ENCODE results near the gene PRSS2. TPM values are rescaled to one million over a fixed set of nuclear protein-coding genes. Genes with fewer than 3 reads are reported as not detected.
"Not testable (repeated sequence)": the region's sequence is repeated elsewhere in the genome, so short reads cannot be mapped to it uniquely, and the experiment has no call there.

The PRSS2 gene
- total and polyA plus RNA-seq, 4 donors, result 0.21 TPM; not detected in 3

DNA sequence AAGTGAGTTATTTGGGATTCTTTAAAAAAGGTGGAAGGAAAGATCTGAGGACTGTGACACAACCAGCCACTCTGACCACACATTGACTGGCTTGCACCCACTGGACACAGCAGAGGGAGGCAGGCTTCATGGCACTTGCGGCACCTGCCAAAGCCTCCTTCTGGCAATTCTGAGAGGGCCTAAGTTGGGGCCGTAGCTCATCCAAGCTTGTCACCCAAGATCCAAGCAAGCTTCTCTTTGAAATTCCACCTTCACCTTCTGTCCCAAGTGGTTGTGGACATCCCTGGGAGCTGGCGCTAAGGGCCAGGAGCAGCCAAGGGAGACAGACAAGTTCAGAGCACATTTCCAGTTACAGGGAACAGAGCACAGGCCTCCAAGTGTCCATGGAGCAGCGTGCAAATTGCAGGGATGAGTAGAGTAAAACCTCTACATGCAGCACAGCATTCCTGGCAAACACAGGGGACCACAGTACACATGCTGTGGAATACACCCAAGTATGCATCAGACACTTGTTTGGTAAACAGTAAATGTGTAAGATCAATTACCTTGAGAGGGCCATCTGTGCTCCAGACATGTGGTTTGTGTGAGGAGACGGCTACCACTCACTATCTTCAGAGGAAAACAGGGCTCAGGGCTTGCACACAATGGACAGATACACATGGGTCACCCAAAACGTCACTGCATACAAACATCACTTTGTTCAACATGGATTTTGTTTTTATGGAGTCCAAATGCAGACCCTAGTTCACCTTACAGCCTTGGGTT, 4.8 kb downstream of the PRSS2 start:
- H3K27me3 ChIP-seq (ENCODE audit: control insufficient read depth in 4 of 4, insufficient read depth in 4 of 4, low read length in 3 of 4); DNase-seq (ENCODE audit: low spot score); H3K4me1 ChIP-seq (ENCODE audit: control insufficient read depth in 4 of 4, insufficient read depth in 4 of 4, low read length in 3 of 4); H3K9ac ChIP-seq (ENCODE audit: low read depth in 1 of 2, low read length in 2 of 2); H3K4me3 ChIP-seq (ENCODE audit: low read depth in 1 of 3, low read length in 3 of 3); H3K9me3 ChIP-seq (ENCODE audit: control insufficient read depth in 4 of 4, low read length in 3 of 4); H3K36me3 ChIP-seq (ENCODE audit: control insufficient read depth in 4 of 4, insufficient read depth in 3 of 4, low read depth in 1 of 4, low read length in 3 of 4); H3K27ac ChIP-seq (ENCODE audit: low read depth in 1 of 2, low read length in 2 of 2): not testable (repeated sequence)
- WGBS, result 85% methylated on average over 6 of the region's 6 CpGs

DNA sequence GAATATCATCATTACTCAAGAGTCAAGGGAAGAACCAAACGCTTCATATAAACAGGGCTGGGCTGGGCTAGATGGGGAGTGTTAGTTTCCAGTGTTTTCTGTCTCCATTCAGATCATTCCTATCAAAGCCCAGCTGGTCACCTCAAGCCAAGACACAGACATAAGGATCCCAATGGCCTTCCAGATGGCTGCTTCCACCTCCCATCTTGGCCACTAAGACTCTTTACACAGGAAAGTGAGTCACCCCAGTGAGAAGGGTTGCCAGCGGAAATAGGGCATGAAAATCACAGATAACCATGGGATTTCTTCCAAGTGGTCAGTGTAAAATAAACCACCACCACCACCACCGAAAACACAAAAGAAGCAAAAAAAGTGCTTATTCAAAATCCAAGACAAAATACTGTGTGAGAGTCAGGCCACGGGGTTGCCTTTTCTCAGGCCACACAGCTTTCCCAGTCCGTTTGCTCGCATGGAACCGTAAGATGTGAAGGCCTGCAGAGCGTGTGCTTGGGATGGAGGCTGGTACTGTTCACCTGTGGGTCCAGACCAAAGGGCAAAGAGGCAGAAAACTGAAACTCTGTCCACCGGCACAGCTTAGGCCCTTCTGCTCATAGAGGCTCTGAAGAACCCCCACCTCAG, 5.6 kb downstream of the PRSS2 start:
- Histone ChIP-seq H3K27me3 (ENCODE audit: control insufficient read depth in 4 of 4, insufficient read depth in 4 of 4, low read length in 3 of 4) (no peaks in the 10 kb centered on the region), H3K27ac (ENCODE audit: low read depth in 1 of 2, low read length in 2 of 2) (no peak overlapping the region), H3K36me3 (ENCODE audit: control insufficient read depth in 4 of 4, insufficient read depth in 3 of 4, low read depth in 1 of 4, low read length in 3 of 4) (no peaks in the 10 kb centered on the region), H3K4me1 (ENCODE audit: control insufficient read depth in 4 of 4, insufficient read depth in 4 of 4, low read length in 3 of 4) (no peaks in the 10 kb centered on the region), H3K9me3 (ENCODE audit: control insufficient read depth in 4 of 4, low read length in 3 of 4) (no peaks in the 10 kb centered on the region), H3K4me3 (ENCODE audit: low read depth in 1 of 3, low read length in 3 of 3) (no peak overlapping the region), H3K9ac (ENCODE audit: low read depth in 1 of 2, low read length in 2 of 2) (no peak overlapping the region)
- 84% methylated on average over 9 of the region's 9 CpGs for WGBS
- no peak for DNase-seq (ENCODE audit: low spot score)
- TF ChIP-seq TAF1 (conservative IDR thresholded peaks at IDR 0.05) (no peak), RXRA (IDR thresholded peaks at IDR 0.05) (no peak), FOXA1 (IDR thresholded peaks at IDR 0.05) (no peak), HNF4A (conservative IDR thresholded peaks at IDR 0.05) (no peak), YY1 (IDR thresholded peaks at IDR 0.05) (no peak), EGR1 (IDR thresholded peaks at IDR 0.05; ENCODE audit: low read depth in 2 of 2) (no peak), NR2F2 (IDR thresholded peaks at IDR 0.05) (no peak), SP1 (IDR thresholded peaks at IDR 0.05) (no peak), RAD21 (IDR thresholded peaks at IDR 0.05) (no peak), FOXA2 (IDR thresholded peaks at IDR 0.05) (no peak), GABPA (IDR thresholded peaks at IDR 0.05 in 1 of 2, conservative IDR thresholded peaks at IDR 0.05 in 1 of 2) (no peak), HNF4G (IDR thresholded peaks at IDR 0.05) (no peak), JUND (IDR thresholded peaks at IDR 0.05) (no peak)
- TF ChIP-seq, protein P1, sequence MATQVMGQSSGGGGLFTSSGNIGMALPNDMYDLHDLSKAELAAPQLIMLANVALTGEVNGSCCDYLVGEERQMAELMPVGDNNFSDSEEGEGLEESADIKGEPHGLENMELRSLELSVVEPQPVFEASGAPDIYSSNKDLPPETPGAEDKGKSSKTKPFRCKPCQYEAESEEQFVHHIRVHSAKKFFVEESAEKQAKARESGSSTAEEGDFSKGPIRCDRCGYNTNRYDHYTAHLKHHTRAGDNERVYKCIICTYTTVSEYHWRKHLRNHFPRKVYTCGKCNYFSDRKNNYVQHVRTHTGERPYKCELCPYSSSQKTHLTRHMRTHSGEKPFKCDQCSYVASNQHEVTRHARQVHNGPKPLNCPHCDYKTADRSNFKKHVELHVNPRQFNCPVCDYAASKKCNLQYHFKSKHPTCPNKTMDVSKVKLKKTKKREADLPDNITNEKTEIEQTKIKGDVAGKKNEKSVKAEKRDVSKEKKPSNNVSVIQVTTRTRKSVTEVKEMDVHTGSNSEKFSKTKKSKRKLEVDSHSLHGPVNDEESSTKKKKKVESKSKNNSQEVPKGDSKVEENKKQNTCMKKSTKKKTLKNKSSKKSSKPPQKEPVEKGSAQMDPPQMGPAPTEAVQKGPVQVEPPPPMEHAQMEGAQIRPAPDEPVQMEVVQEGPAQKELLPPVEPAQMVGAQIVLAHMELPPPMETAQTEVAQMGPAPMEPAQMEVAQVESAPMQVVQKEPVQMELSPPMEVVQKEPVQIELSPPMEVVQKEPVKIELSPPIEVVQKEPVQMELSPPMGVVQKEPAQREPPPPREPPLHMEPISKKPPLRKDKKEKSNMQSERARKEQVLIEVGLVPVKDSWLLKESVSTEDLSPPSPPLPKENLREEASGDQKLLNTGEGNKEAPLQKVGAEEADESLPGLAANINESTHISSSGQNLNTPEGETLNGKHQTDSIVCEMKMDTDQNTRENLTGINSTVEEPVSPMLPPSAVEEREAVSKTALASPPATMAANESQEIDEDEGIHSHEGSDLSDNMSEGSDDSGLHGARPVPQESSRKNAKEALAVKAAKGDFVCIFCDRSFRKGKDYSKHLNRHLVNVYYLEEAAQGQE (IDR thresholded peaks at IDR 0.05), result no peak
- TF ChIP-seq, protein P2, sequence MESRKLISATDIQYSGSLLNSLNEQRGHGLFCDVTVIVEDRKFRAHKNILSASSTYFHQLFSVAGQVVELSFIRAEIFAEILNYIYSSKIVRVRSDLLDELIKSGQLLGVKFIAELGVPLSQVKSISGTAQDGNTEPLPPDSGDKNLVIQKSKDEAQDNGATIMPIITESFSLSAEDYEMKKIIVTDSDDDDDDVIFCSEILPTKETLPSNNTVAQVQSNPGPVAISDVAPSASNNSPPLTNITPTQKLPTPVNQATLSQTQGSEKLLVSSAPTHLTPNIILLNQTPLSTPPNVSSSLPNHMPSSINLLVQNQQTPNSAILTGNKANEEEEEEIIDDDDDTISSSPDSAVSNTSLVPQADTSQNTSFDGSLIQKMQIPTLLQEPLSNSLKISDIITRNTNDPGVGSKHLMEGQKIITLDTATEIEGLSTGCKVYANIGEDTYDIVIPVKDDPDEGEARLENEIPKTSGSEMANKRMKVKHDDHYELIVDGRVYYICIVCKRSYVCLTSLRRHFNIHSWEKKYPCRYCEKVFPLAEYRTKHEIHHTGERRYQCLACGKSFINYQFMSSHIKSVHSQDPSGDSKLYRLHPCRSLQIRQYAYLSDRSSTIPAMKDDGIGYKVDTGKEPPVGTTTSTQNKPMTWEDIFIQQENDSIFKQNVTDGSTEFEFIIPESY (IDR thresholded peaks at IDR 0.05), result no peak
- TF ChIP-seq, protein P3, sequence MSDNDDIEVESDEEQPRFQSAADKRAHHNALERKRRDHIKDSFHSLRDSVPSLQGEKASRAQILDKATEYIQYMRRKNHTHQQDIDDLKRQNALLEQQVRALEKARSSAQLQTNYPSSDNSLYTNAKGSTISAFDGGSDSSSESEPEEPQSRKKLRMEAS (IDR thresholded peaks at IDR 0.05), result no peak
- TF ChIP-seq, protein P4, sequence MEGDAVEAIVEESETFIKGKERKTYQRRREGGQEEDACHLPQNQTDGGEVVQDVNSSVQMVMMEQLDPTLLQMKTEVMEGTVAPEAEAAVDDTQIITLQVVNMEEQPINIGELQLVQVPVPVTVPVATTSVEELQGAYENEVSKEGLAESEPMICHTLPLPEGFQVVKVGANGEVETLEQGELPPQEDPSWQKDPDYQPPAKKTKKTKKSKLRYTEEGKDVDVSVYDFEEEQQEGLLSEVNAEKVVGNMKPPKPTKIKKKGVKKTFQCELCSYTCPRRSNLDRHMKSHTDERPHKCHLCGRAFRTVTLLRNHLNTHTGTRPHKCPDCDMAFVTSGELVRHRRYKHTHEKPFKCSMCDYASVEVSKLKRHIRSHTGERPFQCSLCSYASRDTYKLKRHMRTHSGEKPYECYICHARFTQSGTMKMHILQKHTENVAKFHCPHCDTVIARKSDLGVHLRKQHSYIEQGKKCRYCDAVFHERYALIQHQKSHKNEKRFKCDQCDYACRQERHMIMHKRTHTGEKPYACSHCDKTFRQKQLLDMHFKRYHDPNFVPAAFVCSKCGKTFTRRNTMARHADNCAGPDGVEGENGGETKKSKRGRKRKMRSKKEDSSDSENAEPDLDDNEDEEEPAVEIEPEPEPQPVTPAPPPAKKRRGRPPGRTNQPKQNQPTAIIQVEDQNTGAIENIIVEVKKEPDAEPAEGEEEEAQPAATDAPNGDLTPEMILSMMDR (IDR thresholded peaks at IDR 0.05; ENCODE audit: low read depth, low read length, missing input control), result no peak
- TF ChIP-seq, protein P5, sequence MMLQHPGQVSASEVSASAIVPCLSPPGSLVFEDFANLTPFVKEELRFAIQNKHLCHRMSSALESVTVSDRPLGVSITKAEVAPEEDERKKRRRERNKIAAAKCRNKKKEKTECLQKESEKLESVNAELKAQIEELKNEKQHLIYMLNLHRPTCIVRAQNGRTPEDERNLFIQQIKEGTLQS (IDR thresholded peaks at IDR 0.05), result no peak

DNA sequence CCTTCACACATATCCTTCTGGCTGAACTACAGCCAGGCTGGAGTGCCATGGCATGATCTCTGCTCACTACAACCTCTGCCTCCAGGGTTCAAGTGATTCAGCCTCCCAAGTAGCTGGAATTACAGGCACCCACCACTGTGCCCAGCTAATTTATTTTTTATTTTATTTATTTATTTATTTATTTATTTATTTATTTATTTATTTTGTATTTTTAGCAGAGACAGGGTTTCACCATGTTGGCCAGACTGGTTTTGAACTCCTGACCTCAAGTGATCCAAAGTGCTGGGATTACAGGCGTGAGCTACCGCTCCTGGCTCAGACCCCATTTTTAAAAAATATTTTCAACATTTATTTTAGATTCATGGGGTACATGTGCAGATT, 6.1 kb downstream of the PRSS2 start:
- H3K9me3 ChIP-seq (ENCODE audit: control insufficient read depth in 4 of 4, low read length in 3 of 4); H3K27me3 ChIP-seq (ENCODE audit: control insufficient read depth in 4 of 4, insufficient read depth in 4 of 4, low read length in 3 of 4); H3K36me3 ChIP-seq (ENCODE audit: control insufficient read depth in 4 of 4, insufficient read depth in 3 of 4, low read depth in 1 of 4, low read length in 3 of 4); H3K4me3 ChIP-seq (ENCODE audit: low read depth in 1 of 3, low read length in 3 of 3); H3K9ac ChIP-seq (ENCODE audit: low read depth in 1 of 2, low read length in 2 of 2); H3K4me1 ChIP-seq (ENCODE audit: control insufficient read depth in 4 of 4, insufficient read depth in 4 of 4, low read length in 3 of 4); DNase-seq (ENCODE audit: low spot score); H3K27ac ChIP-seq (ENCODE audit: low read depth in 1 of 2, low read length in 2 of 2): not testable (repeated sequence)
- WGBS, result 89% methylated on average over 2 of the region's 2 CpGs
